NCI-H2029 (cell line): Measurements from ENCODE around the gene VPS39.
"Not testable (repeated sequence)": the region's sequence is repeated elsewhere in the genome, so short reads cannot be mapped to it uniquely, and the experiment has no call there.

Source experiments
- DNase-seq: peaks from one replicate; lab custom pipeline; 2025; lab: John Stamatoyannopoulos, UW

The VPS39 gene, protein sequence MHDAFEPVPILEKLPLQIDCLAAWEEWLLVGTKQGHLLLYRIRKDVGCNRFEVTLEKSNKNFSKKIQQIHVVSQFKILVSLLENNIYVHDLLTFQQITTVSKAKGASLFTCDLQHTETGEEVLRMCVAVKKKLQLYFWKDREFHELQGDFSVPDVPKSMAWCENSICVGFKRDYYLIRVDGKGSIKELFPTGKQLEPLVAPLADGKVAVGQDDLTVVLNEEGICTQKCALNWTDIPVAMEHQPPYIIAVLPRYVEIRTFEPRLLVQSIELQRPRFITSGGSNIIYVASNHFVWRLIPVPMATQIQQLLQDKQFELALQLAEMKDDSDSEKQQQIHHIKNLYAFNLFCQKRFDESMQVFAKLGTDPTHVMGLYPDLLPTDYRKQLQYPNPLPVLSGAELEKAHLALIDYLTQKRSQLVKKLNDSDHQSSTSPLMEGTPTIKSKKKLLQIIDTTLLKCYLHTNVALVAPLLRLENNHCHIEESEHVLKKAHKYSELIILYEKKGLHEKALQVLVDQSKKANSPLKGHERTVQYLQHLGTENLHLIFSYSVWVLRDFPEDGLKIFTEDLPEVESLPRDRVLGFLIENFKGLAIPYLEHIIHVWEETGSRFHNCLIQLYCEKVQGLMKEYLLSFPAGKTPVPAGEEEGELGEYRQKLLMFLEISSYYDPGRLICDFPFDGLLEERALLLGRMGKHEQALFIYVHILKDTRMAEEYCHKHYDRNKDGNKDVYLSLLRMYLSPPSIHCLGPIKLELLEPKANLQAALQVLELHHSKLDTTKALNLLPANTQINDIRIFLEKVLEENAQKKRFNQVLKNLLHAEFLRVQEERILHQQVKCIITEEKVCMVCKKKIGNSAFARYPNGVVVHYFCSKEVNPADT

DNA sequence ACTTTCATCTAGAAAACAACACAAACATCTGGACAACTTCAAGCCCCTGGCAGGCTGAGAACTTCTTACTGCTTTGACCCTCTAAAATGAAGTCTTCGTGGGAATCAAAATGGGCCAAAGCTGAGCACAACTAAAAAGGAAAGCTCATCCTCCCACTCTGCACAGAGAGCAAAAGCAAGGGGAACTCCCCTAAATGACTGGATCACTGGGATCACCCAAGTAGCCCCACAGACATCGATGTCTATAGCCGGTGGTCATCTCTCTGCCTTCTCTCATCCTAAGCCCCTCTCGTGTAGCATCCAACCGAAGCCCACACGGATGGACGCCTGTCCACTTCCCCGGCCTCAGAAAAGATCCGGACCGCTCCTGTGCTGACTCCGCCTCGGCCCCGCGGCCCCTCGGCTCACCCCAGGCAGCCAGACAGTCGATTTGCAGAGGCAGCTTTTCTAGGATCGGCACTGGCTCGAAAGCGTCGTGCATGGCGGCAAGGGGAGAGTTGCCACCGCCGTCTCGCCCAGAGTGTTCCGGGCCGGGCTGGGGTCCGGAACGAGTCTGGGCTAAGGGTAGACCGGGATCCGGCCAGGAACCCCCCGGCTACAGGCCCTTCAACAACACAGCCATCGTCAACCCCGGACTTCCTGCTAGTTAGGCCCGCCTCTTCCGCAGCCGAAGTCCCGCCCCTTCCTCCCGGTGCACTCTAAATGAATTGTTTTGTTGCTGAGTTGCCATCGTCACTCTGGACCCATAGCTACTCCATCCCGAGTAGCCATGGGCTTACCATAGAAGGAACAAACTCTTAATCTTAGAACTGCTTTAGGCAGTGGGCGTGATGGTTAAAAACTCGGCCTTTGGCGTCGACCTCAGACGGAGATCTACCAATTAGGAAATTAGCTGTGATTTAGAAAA is at the start of gene VPS39:
VPS39 (minus strand) TSS at position 631 of the 906 bp plus-strand sequence; CDS start at position 480, 151 bp downstream.
- DNase-seq: peak; percentile 72

DNA sequence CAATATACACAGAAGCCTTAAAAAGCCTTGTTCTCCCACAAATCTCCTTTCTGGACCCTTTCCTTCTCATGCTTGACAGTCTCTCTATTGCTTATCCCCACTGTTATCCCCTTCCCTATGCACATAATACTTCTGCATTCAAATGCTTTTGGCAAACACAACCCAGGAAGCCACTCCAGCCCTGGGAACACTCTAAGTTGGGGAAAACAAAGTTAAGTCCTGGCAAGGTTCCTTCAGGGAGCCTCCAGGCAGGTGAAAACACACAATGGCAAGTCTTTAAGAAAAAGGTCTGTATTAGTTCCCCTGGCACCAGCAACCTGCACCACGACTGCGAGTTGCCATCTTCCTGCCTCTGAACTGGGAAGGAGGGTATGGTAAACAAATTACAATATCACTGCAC is 45.2 kb upstream of the VPS39 start:
- no peak for DNase-seq

DNA sequence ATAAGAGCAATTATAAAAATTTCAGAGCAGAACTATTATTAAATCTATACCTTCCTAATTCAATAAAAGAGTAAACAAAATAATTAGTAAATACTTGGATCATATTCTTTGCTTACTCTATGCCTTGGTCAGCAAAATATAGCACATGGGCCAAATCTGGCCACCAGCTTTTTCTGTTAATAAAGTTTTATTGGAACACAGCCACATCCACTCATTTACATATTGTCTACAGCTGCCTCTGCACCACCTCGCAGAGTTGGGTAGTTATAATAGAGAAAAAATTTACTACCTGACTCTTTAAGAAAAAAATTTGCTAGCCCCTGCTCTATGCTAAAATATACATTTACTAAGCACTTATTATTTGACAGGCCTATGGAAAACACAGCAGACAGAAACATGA is 32.7 kb upstream of the VPS39 start:
- no peak for DNase-seq

DNA sequence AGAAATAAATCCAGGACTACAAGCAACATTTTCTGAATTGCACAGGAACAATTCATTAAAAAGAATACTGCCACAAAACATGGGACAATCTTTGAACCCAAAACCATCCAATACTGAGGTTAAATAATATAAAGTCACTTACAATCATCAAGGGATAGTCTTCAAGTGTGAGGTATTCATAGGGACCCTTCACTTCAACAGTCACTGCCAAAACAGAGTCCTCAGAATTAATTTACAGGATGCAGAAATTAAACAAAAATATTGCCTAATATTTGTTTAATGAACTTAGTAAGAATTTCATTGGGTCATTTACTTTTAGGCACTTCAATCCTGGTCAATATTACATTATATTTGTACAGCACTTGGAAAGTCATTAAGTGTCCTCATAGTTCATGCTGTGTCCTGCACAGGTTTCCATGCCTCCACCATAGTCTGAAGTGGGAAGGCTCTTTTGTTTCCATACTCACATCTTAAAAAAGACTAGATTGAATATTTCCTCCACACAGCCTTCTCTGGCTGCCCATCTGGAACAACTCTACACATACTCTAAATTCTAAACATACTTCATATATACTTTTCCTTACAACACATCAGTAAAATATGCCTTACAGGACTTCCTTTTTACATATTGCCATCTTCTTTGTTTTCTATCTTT is 31.6 kb upstream of the VPS39 start:
- DNase-seq: no peak

DNA sequence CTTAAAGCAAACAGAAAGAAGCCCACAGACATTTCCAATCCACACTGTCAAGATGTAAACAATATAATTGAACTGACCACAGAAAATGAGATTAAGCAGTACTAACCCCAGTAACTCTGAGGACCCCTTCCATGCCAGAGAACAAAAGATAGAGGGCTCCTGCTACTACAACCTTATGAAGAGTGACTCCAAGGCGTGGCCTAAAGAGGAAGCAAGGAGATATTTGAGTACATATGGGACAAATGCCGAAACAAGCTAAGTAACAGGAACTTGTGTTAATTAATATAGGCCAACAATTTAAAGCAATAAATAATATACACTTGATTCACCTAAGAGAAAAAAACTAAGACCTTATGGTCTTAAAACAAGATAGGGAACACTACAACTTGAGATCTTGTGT is 25.0 kb upstream of the VPS39 start:
- no peak for DNase-seq

DNA sequence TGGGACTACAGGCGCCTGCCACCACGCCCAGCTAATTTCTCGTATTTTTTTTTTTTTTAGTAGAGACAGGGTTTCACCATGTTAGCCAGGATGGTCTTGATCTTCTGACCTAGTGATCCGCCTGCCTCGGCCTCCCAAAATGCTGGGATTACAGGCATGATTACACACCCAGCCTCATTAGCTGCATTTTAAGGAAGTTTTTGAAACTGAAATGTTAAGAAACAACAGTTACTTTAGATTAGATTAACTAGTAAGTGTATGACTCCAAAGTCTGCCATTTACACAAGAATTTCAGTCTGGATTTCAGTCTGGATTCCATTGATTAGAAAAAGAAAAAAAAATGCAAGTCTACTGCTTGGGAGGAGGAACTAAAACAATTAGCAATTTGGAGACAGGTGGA is 24.5 kb upstream of the VPS39 start:
- no peak for DNase-seq

DNA sequence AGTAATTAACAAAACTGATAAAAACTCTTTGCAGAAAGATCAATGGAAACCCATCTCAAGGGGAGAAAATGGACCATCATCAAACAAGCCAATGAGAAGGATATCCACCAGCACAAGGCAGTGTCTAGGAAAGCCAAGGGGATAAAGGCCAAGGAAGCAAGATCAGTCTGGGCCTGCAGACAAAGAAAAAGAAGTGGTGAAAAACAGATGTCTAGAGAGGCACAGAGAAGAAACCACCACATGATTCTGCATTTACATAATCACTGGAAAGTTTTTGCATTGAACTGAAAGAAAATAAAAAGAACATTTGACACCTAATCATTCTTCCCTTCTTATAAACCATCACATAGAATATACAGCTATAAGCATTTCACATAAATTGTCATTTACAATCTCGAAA is 23.0 kb upstream of the VPS39 start:
- DNase-seq: no peak

DNA sequence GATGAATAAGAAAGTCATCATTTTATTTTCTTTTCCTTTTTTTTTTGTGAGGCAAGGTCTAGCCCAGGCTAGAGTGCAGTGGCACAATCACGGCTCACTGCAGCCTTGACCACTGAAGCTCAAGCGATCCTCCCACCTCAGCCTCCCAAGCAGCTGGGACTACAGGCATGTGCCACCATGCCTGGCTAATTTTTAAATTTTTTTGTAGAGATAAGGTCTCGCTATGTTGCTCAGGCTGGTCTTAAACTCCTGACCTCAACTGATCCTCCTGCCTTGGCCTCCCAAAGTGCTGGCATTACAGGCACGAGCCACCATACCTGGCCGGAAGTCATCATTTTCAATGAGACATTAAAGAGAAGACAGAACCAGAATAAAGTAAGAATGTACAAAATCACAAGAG is 20.9 kb upstream of the VPS39 start:
- not testable (repeated sequence) for DNase-seq

DNA sequence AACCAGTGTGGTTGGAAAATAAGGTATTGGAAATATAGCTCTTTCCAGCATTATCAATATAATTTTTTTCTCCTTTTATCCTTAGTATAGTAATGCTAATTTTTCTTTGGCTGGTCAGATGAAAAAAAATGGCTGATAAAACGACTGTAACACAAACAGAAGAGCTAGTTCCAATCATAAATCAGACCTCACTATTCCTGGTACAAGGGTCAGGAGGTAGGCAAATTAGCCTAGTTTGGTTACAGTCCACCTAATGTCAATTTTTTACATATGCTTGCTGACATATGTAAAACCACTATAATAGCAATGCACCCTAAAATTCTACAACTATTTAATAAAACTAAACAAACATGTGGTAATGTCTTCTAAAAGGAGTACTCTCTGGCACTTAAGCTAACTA is 19.9 kb upstream of the VPS39 start:
- no peak for DNase-seq

DNA sequence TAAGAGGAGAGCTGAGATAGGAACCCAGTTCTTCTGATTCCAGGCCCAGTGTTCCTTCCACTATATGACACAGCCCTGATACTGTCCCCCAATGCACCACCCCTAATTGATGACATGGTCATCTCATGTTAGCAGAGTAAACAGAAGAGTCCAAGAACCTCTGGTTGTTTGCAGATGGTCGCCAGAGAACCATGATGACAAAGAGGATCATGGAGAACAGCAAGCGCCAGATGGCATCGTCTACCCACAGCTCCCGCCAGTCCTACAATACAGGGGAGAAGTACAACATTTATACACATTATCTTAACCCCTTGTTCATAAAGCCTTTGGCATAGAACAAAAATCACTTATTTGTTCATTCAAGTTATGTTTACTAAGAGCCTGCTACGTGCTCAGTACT is 18.5 kb upstream of the VPS39 start:
- no peak for DNase-seq

DNA sequence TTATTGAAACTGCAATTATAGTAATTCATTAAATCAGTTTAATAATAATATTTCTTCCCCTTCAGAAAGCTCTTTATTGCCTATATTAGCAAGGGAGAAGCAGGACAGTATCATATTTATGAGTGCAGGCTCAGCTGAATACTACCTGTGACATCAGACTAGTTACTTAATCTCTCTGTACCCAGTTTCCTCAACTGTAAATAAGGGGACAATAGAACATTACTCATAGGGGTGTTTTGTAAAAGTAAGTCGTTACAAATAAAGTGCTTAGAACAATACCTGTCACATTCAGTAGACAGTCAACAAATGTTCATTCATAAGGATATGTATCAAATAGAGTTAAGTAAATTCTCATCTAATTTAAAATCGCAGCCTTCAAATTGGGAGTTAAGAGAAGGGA is 12.1 kb upstream of the VPS39 start:
- DNase-seq: no peak

DNA sequence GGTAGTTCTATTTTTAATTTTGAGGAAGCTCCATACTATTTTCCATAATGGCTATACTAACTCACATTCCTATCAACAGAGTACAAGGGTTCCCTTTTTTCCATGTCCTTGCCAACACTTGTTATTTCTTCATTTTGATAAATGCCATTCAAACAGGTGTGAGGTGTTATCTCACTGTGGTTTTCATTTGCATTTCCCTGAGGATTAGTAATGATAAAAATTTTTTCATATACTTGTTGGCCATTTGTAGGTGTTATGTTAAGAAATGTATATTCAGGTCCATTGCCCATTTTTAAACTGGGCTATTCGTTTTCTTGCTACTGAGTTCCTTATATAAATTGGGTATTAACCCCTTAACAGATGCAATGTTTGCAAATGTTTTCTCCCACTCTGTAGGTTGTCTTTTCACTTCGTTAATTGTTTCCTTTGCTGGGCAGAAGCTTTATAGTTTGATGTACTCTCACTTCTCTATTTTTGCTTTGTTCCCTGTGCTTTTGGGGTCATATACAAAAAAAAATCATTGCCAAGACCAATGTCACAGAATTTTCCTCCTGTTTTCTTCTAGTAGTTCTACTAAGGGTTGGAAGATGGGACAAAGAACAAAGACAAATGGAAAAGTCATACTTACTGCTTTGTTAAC is 11.0 kb upstream of the VPS39 start:
- no peak for DNase-seq

DNA sequence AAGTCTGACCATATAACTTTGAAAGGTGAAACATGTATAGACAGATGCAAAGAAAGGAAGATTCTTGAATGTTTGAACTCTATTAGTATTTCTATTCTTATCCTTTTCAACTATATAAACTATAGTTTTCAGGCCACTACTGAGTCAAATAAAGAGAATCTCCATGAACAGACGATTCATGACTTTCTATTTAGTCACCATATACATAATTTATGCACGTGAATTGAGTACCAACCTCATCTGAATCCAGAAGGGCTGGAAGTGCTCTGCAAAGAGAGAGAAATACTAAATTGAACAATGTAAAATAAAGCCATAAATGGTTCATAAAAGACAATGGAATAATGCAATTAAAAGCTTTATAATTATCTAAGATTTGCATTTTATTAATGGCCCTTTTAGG is 9.5 kb upstream of the VPS39 start:
- DNase-seq: no peak

DNA sequence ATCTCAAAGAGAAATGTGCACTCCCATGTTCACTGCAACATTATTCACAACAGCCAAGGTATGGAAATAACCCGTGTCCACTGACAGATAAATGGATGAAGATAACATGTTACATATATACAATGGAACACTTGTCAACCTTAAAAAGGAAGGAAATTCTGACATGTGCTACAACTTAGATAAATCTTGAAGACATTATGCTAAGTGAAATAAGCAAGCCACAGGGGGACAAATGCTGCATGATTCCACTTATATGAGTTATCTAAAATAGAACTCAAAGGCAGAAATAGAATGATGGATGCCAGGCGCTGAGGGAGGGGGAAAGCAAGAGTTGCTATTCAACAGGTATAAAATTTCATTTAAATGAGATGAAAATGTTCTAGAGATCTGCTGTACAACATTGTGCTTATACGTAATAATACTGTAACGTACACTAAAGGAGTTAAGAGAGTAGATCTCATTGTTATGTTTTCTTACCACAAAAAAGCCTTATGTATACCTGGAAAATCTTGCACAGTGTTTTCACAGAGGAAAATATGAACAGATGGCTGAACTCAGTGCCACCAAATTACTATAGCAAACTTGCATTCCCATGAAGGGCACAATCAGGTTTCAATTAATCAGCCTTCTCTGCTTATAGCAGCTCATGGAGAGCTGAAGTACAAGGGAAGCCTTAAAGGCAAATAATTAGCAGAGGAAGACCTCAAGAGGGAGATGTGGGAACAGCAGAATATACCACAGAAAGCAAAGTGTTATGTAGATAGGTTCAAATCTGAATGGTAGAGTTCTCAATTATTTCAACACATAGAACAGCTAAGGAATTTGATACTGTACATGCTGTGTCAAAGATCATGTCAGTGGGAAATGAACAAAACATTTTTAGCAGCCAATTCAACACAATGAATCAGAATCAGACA is 8.1 kb upstream of the VPS39 start:
- DNase-seq: no peak

DNA sequence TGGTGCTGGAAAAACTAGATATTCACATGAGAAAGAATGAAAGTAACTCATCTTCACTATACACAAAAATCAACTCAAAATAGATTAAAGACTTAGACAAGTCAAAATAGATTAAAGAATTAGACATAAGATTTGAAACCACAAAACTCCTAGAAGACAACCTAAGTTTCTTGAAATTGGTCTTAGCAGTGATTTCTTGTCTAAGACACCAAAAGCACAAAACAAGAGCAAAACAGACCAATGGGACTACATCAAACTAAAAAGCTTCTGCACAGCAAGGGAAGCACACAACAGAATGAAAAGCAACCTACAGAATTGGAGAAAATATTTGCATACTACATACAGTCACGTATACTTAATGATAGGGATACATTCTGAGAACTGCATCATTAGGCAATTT is 6.5 kb upstream of the VPS39 start:
- DNase-seq: no peak

DNA sequence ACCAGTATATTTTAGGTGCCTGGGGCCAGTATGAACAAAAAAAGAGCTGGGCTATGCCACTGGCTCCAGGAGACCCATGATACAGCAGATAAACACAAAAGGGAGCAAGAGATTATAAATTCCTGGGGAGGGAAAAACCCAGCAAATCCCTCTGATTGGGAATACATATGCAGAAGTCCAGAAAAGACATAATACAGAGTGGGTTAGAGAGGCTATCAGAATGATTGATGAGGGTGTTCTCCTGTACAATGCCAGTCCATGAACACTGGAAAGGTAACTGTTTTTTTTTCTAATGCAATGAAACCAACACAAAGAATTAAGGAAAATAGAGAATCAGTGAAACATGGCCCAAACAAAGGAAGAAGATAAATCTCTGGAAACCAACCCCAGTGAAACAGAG is 5.4 kb upstream of the VPS39 start:
- DNase-seq: no peak

DNA sequence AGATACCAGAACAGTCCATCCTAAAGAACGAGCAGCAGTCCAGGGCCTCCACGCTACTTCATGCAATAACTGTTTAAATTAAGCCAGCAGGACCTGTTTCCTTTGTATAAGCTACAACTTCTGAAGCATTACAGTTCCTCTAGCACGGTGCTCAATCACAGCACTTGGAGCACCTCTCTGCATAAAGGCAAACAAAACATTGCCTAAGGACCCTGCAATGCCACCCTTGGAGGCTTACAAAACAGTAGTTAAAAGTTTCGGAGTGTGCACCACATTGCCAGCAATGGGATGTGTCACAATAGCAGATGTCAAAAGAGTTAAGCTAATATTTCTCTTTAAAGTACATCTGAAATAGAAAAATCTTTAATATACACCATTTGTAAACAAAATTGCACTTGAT is 2.6 kb upstream of the VPS39 start:
- DNase-seq: no peak

DNA sequence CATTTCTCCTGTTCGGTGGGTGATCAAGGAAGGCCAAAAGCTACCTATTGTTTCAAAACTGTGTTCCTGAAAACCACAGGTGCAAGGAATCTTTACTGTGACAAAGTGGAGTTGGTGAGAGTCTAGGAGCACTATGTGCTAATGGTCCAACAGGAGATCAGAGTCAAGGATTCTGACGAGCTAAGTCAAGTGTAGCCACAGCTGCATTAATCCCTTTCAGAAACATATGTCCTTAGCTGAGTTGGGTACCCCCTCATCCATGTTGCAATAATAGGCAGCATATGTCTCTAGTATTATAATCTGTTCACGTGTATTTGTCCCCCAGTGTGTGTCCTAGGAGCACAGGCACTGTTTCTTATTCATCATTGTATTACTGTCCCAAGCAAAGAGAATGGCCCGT is 1.7 kb downstream of the VPS39 start:
- no peak for DNase-seq

DNA sequence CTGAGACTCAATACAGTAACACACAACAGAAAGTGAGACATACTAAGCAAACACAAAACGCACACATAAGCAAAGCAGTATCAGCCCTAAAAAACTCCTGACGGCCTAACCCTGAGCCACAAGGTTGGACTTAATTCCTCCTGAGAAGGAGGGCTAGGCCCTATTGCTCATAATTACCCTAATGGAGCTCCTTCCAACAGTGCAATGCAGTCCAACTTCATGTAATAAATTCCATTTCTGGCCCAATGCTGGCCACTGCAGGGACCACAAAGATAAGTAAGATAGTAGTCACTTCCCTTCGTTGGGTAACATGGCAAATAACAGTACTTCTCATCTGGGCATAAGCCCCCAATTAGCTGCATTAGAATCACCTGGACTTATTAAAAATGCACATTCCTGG is 4.2 kb downstream of the VPS39 start:
- DNase-seq: no peak

DNA sequence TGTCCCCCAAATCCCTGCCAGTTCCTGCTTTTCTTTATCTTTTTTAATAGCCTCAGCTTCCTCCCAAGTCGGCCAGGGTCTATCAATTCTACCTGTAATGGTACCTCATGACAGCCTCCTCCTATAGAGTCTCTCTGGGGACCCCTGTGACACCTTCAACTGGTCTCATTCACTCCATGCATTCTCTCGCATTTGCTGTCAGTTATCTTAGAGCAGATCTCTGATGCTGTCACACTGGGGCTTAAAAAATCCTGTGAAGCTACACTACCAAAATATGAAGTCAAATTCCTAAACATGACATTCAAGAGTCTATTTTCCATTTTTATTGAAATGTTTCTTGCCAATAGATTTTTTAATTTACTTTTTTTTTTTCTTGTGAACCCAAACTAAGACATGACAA is 5.5 kb downstream of the VPS39 start:
- no peak for DNase-seq
